HepG2 (cell line): Measurements from ENCODE around the gene DLX6. TPM values are rescaled to one million over a fixed set of nuclear protein-coding genes. Genes with fewer than 3 reads are reported as not detected.

Experiments used
- FIP1L1 ChIP-seq: fragments of 200-400 bp; formaldehyde crosslinking; IDR thresholded peaks from 2 replicates; pipeline ENCODE4 v1.6.1; 2018; ENCODE audit warnings: low read depth, mild to moderate bottlenecking, low read length, moderate library complexity, borderline replicate concordance; ENCODE audit not compliant: insufficient read depth
- IRF2 ChIP-seq: IDR thresholded peaks from 2 replicates; pipeline ENCODE4 v1.6.1; 2018; ENCODE audit warnings: missing genetic modification reagents, missing compliant biosample characterization
- KMT2A ChIP-seq: sonication (generic); formaldehyde crosslinking; IDR thresholded peaks from 2 replicates; pipeline ENCODE4 v1.4.0; 2020; ENCODE audit warnings: missing genetic modification reagents
- PAF1 ChIP-seq: IDR thresholded peaks from 2 replicates; pipeline ENCODE4 v1.6.1; 2016; ENCODE audit warnings: missing genetic modification reagents, missing compliant biosample characterization
- SKI ChIP-seq: fragments of 450-650 bp; IDR thresholded peaks from one replicate; pipeline ENCODE4 v1.6.1; 2018; ENCODE audit warnings: mild to moderate bottlenecking; ENCODE audit not compliant: partially characterized antibody
- SMAD9 ChIP-seq: sonication (generic); formaldehyde crosslinking; IDR thresholded peaks from 2 replicates; pipeline ENCODE4 v1.5.1; 2020; ENCODE audit warnings: mild to moderate bottlenecking, missing genetic modification reagents
- TOPORS ChIP-seq: sonication (generic); formaldehyde crosslinking; IDR thresholded peaks from 2 replicates; pipeline ENCODE4 v1.8.0; 2023; ENCODE audit warnings: mild to moderate bottlenecking, missing genetic modification reagents
- TP53 ChIP-seq: sonication (generic); formaldehyde crosslinking; conservative IDR thresholded peaks from 2 replicates; pipeline ENCODE4 v1.4.0; 2020; ENCODE audit warnings: missing genetic modification reagents
- U2AF1 ChIP-seq: fragments of 200-400 bp; formaldehyde crosslinking; optimal IDR thresholded peaks from 2 replicates; pipeline ENCODE3; 2017; ENCODE audit warnings: mild to moderate bottlenecking, low read depth, low read length
- XBP1 ChIP-seq: sonication (generic); formaldehyde crosslinking; IDR thresholded peaks from 2 replicates; pipeline ENCODE4 v1.5.0; 2020; ENCODE audit warnings: missing genetic modification reagents
- ZFP90 ChIP-seq: sonication (generic); formaldehyde crosslinking; IDR thresholded peaks from 2 replicates; pipeline ENCODE4 v1.8.0; 2022; ENCODE audit warnings: missing genetic modification reagents, mild to moderate bottlenecking, inconsistent platforms, borderline replicate concordance
- ZNF3 ChIP-seq: IDR thresholded peaks from 2 replicates; pipeline ENCODE4 v1.7.0; 2017; ENCODE audit warnings: inconsistent platforms
- ZNF564 ChIP-seq: sonication (generic); formaldehyde crosslinking; IDR thresholded peaks from 2 replicates; pipeline ENCODE4 v1.8.1; 2023; ENCODE audit warnings: mild to moderate bottlenecking, missing genetic modification reagents
- polyA plus RNA-seq, 8 experiments: library from polyadenylated mRNA; depleted of rRNA in 3 of 8; stranded (reverse) in 7 of 8; unstranded in 1 of 8; fragments of >200 nt; fragmentation: Illumina TruSeq in 4 of 8; extraction: Trizol in 4 of 8; gene quantifications; 2 replicates each; pipeline versions ENCODE4 v1.2.1 to v1.2.3, GENCODE V29; 2011 to 2016; ENCODE audit warnings: low read depth in 4 of 8, missing spikeins in 1 of 8, mixed read lengths in 1 of 8; ENCODE audit not compliant: insufficient read depth in 1 of 8
- total RNA-seq, 5 experiments: library from RNA; depleted of rRNA; stranded (reverse); fragments of >200 nt; fragmentation: Illumina TruSeq; extraction: Trizol; gene quantifications; 2 replicates each; pipeline ENCODE4 v1.2.3, GENCODE V29; 2016; ENCODE audit warnings: low read depth in 1 of 5
- TF ChIP-seq, protein P1 (sequence below): sonication (generic); formaldehyde crosslinking; IDR thresholded peaks from 2 replicates; pipeline ENCODE4 v1.9.0; 2021; ENCODE audit warnings: missing genetic modification reagents, borderline replicate concordance
- TF ChIP-seq, protein P2 (sequence below): sonication (generic); formaldehyde crosslinking; conservative IDR thresholded peaks from 2 replicates; pipeline ENCODE4 v1.4.0; 2020; ENCODE audit warnings: missing genetic modification reagents
- TF ChIP-seq, protein P3 (sequence below): sonication (generic); formaldehyde crosslinking; IDR thresholded peaks from 2 replicates; pipeline ENCODE4 v1.4.0; 2020; ENCODE audit warnings: missing genetic modification reagents
- TF ChIP-seq, protein P4 (sequence below): sonication (generic); formaldehyde crosslinking; IDR thresholded peaks from 2 replicates; pipeline ENCODE4 v1.4.0; 2020; ENCODE audit warnings: missing genetic modification reagents, borderline replicate concordance

Gene DLX6
- total and polyA plus RNA-seq, 2 of the 13 experiments (the other 11 are each of a cell fraction or from before 2014, with no cell fraction given): 3.5 to 5.5 TPM

DNA sequence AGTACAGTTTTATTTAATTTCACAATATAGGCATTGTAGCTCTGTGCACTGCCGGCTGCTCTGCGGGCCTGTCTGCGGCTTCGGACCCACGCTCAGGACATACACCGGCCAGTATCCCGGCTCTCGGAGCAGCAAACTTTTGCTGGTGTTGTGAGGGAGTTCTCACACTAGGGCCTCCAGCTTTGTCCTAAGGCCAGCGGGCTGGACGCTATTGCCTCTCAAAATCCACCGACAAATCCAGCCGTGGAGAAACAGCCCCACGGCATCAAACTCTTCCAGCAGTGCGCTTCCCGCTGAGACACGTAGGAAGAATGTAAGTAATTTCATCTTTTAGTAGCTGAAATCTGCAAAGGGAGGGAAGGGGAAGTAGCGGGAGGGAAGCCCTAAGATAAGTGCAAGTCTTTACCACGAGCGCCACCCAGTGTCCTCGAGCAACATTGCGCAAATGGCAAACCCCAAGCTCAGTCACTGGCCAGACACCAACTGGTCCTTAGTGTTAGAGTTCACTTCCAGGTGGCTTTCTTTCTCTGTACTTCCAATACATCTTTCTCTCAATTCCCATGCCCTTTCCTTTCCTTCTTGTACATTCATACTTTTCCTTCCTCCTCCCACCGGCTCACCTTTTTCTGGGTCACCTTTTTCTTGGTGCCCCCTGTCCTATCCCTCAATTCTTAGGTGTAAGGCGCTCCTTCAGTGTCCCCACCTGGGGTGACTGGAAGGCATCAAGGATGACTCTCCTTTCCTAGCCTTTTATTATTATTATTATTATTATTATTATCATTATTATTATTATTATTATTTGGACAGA lies 22.3 kb downstream of the DLX6 start (continued):
- TF ChIP-seq, protein P1, sequence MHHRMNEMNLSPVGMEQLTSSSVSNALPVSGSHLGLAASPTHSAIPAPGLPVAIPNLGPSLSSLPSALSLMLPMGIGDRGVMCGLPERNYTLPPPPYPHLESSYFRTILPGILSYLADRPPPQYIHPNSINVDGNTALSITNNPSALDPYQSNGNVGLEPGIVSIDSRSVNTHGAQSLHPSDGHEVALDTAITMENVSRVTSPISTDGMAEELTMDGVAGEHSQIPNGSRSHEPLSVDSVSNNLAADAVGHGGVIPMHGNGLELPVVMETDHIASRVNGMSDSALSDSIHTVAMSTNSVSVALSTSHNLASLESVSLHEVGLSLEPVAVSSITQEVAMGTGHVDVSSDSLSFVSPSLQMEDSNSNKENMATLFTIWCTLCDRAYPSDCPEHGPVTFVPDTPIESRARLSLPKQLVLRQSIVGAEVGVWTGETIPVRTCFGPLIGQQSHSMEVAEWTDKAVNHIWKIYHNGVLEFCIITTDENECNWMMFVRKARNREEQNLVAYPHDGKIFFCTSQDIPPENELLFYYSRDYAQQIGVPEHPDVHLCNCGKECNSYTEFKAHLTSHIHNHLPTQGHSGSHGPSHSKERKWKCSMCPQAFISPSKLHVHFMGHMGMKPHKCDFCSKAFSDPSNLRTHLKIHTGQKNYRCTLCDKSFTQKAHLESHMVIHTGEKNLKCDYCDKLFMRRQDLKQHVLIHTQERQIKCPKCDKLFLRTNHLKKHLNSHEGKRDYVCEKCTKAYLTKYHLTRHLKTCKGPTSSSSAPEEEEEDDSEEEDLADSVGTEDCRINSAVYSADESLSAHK (CRISPR knock-in tag): no peak
- TF ChIP-seq IRF2: peak; percentile 58
- TF ChIP-seq ZFP90 (CRISPR knock-in tag): peak; percentile 20; the same call in 1 of the 2 replicates
- no peak for TF ChIP-seq FIP1L1
- no peak for TF ChIP-seq U2AF1
- no peak for TF ChIP-seq TOPORS (CRISPR knock-in tag)
- TF ChIP-seq SKI: no peak
- no peak for TF ChIP-seq TP53 (CRISPR knock-in tag)
- TF ChIP-seq XBP1: no peak
- no peak for TF ChIP-seq SMAD9 (CRISPR knock-in tag)
- no peak for TF ChIP-seq ZNF564 (CRISPR knock-in tag)
- TF ChIP-seq, protein P2, sequence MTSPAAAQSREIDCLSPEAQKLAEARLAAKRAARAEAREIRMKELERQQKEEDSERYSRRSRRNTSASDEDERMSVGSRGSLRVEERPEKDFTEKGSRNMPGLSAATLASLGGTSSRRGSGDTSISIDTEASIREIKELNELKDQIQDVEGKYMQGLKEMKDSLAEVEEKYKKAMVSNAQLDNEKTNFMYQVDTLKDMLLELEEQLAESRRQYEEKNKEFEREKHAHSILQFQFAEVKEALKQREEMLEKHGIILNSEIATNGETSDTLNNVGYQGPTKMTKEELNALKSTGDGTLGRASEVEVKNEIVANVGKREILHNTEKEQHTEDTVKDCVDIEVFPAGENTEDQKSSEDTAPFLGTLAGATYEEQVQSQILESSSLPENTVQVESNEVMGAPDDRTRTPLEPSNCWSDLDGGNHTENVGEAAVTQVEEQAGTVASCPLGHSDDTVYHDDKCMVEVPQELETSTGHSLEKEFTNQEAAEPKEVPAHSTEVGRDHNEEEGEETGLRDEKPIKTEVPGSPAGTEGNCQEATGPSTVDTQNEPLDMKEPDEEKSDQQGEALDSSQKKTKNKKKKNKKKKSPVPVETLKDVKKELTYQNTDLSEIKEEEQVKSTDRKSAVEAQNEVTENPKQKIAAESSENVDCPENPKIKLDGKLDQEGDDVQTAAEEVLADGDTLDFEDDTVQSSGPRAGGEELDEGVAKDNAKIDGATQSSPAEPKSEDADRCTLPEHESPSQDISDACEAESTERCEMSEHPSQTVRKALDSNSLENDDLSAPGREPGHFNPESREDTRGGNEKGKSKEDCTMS (CRISPR knock-in tag): no peak
- TF ChIP-seq, protein P3, sequence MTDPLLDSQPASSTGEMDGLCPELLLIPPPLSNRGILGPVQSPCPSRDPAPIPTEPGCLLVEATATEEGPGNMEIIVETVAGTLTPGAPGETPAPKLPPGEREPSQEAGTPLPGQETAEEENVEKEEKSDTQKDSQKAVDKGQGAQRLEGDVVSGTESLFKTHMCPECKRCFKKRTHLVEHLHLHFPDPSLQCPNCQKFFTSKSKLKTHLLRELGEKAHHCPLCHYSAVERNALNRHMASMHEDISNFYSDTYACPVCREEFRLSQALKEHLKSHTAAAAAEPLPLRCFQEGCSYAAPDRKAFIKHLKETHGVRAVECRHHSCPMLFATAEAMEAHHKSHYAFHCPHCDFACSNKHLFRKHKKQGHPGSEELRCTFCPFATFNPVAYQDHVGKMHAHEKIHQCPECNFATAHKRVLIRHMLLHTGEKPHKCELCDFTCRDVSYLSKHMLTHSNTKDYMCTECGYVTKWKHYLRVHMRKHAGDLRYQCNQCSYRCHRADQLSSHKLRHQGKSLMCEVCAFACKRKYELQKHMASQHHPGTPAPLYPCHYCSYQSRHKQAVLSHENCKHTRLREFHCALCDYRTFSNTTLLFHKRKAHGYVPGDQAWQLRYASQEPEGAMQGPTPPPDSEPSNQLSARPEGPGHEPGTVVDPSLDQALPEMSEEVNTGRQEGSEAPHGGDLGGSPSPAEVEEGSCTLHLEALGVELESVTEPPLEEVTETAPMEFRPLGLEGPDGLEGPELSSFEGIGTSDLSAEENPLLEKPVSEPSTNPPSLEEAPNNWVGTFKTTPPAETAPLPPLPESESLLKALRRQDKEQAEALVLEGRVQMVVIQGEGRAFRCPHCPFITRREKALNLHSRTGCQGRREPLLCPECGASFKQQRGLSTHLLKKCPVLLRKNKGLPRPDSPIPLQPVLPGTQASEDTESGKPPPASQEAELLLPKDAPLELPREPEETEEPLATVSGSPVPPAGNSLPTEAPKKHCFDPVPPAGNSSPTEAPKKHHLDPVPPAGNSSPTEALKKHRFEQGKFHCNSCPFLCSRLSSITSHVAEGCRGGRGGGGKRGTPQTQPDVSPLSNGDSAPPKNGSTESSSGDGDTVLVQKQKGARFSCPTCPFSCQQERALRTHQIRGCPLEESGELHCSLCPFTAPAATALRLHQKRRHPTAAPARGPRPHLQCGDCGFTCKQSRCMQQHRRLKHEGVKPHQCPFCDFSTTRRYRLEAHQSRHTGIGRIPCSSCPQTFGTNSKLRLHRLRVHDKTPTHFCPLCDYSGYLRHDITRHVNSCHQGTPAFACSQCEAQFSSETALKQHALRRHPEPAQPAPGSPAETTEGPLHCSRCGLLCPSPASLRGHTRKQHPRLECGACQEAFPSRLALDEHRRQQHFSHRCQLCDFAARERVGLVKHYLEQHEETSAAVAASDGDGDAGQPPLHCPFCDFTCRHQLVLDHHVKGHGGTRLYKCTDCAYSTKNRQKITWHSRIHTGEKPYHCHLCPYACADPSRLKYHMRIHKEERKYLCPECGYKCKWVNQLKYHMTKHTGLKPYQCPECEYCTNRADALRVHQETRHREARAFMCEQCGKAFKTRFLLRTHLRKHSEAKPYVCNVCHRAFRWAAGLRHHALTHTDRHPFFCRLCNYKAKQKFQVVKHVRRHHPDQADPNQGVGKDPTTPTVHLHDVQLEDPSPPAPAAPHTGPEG (CRISPR knock-in tag): no peak
- TF ChIP-seq ZNF3 (CRISPR knock-in tag): no peak
- TF ChIP-seq KMT2A (CRISPR knock-in tag): no peak
- TF ChIP-seq, protein P4, sequence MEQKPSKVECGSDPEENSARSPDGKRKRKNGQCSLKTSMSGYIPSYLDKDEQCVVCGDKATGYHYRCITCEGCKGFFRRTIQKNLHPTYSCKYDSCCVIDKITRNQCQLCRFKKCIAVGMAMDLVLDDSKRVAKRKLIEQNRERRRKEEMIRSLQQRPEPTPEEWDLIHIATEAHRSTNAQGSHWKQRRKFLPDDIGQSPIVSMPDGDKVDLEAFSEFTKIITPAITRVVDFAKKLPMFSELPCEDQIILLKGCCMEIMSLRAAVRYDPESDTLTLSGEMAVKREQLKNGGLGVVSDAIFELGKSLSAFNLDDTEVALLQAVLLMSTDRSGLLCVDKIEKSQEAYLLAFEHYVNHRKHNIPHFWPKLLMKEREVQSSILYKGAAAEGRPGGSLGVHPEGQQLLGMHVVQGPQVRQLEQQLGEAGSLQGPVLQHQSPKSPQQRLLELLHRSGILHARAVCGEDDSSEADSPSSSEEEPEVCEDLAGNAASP (CRISPR knock-in tag): peak; percentile 77
- no peak for TF ChIP-seq PAF1 (CRISPR knock-in tag)
